Dedifferentiated amniotic fluid mesenchymal stem cell (primary cell): ENCODE measurements around the gene DERL3.

ENCODE experiments used
- DNase-seq: peaks from one replicate; pipeline ENCODE4 v3.0.0-alpha.2; 2016; ENCODE audit errors: extremely low spot score

Gene DERL3

DNA sequence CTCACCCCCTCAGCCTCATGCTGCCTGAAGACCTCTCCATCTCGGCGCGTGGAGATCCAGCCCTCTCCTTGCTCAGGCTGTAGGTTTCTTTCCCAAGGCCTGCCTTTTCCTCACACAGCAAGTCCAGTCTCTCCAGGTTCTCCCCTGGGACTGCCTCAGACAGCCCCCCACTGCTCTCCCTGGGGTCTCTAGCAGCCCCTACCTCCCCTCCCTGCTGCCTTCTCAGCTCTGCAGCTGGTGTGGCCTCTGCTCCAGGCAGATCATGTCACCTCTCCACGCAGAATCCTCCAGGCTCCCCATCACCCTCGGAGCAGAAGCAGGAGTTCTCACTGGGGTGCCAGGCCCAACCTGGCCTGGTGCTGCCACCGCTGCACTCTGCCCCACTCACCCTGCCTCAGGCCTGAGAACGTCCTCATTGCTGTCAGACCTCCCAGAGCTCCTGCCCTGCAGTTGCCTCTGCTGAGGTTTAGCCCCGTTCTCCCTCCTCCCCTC lies 36.9 kb downstream of the DERL3 start:
- no peak for DNase-seq

DNA sequence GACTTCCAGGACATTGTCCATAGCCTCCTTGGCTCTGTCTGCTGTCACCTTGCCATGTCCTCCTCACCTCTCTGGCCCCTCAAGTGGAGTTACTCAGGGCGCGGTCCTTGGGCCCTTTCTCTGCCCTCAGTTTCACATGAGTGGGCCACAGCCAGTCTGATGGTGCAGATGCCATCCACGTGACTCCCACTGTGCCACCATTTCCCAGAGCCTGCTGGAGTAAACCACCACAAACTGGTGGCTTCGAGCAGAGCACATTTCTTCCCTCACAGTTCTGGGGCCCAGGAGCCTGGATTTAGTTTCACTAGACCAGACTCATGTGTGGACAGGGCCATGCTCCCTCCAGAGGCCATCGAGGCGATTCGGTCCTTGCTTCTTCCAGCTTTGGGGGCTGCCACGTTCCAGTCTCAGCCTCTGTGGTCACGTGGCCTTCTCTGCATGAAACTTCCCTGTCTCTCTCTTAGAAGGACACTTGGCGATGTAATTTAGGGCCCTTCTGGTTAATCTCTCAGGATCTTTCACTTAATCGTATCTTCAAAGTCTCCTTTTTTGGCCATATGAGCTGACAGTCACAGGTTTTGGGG lies 37.5 kb downstream of the DERL3 start:
- DNase-seq: no peak

DNA sequence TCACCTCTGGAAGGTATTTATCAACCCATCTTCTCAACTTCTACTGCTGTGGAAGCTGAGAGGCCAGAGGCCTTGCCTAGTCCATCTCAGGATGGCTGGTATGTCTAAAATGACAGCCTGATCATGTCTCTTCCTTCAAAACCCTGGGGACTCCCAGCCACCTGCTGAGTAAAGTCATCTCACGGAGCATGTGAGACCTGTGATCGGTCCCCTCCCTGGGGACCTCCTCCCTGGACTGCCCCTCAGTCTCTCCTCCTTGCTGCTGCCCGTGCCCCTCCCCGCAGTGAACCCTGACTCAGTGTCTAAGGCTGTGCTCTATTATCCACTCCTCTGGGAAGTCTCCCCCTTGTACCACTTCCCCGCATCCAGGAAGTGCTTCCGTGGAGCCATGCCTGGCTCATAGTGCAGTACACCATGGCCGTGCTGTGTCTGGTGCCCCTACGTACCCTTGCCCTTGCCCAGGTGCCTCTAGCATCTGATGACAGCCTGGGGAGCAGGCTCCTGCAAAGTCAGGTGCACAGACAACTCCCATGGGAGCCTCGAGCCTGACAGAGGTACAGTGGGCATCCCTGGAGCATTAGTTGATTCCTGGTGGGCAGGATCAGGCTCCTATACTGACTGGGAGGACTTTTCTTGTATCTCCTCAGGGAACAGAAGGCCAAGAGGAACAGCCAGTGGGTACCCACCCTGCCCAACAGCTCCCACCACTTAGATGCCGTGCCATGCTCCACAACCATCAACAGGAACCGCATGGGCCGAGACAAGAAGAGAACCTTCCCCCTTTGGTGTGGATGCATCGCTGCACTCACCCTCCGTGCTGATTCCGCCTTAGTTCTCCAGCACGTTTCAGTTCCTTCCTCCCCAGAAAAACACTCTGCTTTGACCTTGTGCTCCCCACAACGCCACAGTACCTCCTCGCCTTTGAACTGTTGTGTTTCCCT lies 38.2 kb downstream of the DERL3 start:
- DNase-seq: no peak

DNA sequence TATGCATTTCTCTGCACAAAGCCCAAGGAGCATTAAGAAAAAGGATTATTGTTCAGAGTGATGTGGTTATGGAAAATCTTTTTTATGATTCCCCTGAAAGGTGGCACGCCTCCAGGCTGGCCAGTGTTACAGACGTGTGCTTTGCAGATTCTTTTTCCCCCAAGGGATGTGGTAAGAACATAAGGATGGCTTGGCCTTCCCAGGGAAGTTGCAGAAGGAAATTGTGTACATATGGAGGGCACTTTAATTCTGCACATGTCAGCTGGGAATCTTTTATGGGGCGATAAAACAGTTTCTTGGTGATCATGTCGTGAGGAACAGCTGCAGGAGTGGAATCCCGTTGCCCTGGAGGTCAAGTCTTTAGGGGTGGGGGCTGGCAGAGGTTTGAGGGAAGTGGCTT lies 42.3 kb downstream of the DERL3 start:
- no peak for DNase-seq

DNA sequence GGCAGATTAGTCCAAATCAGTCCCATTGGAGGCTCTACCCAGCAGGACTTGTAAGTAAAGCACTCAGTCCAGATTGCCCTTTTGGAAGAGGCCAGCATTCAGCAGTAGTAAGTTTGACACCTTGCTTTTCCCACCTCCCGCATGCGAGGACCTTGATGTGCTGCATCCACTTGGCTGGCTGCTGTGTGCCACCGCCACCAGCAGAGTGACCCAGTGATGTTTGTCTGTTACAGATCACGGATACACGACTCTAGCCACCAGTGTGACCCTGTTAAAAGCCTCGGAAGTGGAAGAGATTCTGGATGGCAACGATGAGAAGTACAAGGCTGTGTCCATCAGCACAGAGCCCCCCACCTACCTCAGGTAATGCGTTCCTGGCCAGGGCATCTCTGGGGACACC lies 45.5 kb downstream of the DERL3 start:
- no peak for DNase-seq

DNA sequence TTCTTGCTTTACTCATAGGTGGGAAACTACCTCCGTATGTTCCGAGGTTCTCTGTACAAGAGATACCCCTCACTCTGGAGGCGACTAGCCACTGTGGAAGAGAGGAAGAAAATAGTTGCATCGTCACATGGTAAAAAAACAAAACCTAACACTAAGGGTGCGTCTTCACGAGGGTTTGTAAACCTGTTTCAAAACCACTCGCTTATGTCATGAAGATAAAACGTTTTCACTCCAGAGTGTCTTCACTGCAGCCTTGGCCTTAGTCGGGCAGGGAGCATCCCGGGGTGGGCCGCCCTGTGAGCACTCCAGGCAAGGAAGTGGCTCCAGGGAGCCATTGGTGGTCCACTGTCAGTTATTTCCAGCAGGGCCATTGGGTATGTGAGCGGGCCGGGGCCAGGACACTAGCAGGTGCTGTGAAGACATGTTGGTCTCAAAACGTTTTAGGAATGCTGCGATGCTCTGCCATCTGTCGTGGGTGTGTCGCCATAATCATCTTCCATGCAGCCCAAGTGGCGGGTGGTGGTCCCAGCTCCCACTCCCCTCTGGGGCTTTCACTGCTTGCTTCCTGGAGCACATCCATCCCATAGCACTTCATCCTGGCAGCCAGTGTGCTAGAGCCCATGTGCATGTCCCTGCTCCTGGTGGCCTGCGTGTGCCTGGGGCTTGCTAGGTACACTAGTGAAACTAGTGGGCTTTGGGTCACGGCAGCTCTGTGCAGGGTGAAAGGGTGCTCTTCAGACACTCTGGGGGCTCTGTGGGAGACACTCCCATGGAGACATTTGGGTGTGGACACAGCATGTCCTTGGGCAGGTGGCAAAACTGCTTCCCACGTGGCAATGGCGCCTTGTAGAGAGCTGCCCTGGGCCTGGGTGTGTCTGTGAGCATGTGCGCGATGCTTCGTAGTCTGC lies 46.8 kb downstream of the DERL3 start:
- no peak for DNase-seq

DNA sequence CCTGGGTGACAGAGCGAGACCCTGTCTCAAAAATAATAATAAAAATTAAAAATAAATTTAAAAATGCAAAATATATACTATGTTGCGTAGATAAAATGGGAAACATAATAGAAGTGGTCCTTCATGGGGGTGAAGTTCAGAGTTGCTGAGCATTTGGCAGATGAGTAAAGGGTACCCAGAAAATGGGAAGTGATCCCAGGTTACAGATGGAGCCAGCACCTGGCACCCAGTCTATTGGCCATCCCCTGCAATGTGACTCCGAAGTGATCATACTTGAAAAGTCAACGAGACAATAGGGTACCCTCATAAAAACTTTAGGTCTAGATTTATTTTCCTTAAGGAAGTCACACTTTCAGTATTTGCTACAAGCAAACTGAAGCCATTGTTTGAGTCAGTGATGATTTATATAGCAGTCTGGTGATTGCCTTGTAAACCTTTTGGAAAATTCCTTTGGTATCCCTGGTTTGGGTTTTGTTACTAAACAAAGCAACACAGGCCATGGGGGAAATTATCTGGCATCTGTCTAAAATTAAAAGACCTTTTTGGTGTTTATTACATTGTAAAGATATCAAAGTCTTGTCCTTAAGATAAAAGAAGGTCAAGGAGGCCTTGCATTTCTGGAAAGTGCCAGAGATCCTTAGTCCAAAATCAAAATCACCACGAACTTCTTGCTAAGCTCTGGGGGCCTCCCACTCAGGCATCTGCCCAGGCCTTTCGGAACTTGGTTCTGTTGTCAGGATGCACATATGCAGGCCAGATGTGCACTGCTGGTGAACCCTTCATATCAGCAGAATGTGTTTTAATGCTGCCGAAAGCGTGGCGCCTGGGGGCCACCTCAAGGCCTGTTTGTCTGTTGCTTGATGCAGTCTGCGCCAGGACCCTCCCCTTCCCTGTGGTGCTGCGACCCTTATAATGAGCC lies 47.7 kb downstream of the DERL3 start:
- DNase-seq: no peak

DNA sequence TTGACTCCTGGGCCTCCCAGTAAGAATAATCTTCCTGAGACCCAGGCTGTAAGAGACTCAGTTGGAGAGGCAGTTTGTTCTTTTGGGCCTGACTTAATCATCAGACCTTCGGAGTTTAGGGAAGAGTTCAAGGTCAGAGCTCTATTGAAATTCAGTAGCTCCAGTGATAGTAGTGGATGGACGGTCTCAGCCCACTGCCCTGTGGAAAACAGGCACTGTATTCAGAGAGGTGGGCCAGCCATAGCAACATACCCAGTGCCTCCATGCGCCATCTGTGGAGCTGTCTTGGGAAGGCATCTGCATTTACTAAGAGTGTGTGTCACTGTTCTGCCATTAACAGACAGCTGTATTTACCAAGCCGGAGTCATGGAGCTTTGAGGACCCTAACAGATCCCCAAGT lies 49.2 kb downstream of the DERL3 start:
- no peak for DNase-seq

DNA sequence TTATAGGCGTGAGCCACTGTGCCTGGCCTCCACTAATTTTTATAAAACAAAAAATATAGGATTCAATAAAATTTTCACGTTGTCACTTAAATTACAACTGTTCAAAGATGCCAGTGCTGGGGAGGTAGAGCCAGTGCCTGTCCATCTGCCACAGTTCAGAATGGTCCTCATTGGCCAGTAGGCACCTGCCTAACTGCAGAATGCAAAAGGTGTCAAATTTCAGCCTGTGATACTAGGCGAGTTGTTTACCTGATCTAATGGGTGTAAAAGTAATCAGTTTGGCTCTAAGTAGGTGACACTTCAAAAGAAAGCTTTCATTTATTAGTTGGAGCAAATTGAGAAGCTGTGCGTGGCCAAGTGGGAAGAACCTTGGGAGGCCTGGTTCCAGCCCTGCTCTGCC lies 49.7 kb downstream of the DERL3 start:
- no peak for DNase-seq

DNA sequence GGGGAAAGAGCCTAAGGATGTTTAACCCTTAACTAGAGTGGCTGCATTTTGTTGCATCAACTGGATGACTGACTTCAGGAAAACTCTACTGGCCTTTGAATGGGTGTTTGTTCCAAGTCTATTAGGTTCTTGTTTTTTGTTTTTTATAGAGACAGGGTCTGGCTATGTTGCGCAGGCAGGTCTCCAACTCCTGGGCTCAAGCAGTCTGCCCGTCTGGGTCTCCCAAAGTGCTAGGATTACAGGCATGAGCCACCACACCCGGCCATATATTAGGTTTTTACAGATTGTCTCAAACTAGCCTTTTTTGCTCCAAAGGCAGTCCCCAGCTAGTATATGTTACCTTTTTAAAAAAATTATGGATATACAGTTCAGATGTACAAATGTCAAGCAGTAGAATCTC lies 50.9 kb downstream of the DERL3 start:
- no peak for DNase-seq

DNA sequence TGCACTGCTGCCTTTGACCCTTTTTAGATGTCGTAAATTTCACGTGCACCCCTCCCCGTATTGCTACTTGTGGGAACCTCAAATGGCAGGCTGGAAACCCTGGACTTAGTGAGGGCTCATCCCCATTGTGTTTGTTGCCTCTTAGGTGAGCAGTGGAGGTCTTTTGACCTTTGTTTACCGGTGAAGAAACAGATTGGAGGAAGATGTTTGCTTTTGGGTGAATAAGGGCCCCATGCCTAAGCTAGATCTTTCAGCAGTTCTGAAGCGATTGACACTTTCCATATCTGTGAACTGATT lies 51.3 kb downstream of the DERL3 start:
- no peak for DNase-seq

DNA sequence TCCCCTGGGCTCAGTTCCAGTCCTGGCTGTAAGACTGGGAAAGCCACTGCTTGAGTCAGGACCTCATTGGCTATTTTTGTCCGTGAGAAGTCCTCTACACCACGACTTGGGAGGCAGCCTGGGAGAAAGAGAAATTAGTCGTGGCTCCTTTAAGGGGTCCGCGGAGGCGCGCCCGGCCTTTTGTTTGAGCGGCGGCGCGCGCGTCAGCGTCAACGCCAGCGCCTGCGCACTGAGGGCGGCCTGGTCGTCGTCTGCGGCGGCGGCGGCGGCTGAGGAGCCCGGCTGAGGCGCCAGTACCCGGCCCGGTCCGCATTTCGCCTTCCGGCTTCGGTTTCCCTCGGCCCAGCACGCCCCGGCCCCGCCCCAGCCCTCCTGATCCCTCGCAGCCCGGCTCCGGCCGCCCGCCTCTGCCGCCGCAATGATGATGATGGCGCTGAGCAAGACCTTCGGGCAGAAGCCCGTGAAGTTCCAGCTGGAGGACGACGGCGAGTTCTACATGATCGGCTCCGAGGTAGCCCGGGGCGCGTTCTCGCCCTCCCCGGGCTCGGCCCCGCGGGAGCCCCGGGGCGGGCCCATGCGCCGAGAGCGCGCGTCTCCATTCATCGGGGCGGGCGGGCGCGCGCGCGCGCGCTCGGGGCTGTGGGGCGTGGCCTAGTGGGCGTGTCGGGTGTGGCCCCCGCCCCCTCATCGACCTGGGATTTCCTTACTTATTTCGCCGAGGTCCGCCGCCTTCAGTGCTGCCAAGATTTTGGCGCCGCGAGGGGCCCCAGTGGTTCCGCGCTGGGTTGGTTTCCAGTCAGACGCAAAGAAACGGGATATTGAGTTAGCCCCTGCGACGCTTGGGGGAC lies 51.8 kb downstream of the DERL3 start, which contains the start of gene SMARCB1:
Gene SMARCB1, plus strand, starts transcription at position 215 of the 848 bp plus-strand sequence. Its CDS starts 204 bp downstream, at position 419.
- peak; percentile 85 for DNase-seq

DNA sequence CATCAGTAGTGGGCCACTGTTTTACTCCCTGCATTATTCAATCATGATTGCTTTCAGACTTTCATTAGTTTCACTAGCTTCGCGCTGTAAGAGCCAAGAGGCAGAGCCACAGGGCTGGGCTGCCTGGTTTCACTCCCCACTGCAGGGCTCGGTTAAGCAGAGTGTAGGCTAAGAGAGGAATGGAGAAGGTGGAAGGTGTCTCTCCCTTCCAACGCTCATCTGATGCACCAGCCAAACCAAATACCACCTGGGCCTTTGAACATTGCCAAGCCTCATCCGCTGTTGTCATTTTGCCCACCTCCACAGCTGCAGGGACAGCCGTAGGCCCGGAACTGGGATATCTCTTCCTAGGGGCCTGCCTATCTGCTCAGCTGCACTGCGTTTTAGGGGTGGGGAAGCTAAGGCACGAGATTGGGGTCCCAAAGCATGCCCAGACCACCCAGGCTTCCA lies 52.5 kb downstream of the DERL3 start:
- DNase-seq: no peak
